WI38 (cell line): Measurements from ENCODE around the gene COPRS.

Experiments
- H3K4me3 ChIP-seq: 2 replicates; pipeline ENCODE4 v1.5.1; 2011; ENCODE audit warnings: low read depth, mild to moderate bottlenecking, control low read depth, low read length
- CTCF ChIP-seq: IDR thresholded peaks from 2 replicates; pipeline ENCODE4 v1.5.1; 2012; ENCODE audit warnings: low read depth, mild to moderate bottlenecking, control low read depth, low read length

Gene COPRS

GRCh38 chr17:31858642-31859486 lies at the start of gene COPRS:
Gene COPRS (minus strand): TSS chr17:31859244. CDS start chr17:31859199, 45 bp downstream.
- TF ChIP-seq CTCF, result no peak
- H3K4me3 ChIP-seq, result peak within 1 kb of the TSS; percentile 74

GRCh38 chr17:31908386-31908785 lies 49.3 kb upstream of the COPRS start:
- no peak for TF ChIP-seq CTCF
- no peak overlapping the region for H3K4me3 ChIP-seq

- TF ChIP-seq CTCF, result no peak
- no peak overlapping the region for H3K4me3 ChIP-seq
Observed at GRCh38 chr17:31907342-31907962, 48.4 kb upstream of the COPRS start.

- H3K4me3 ChIP-seq, result no peak overlapping the region
- TF ChIP-seq CTCF, result no peak
Observed at GRCh38 chr17:31903401-31903800, 44.4 kb upstream of the COPRS start.

GRCh38 chr17:31902693-31903092 lies 43.6 kb upstream of the COPRS start:
- no peak overlapping the region for H3K4me3 ChIP-seq
- no peak for TF ChIP-seq CTCF

GRCh38 chr17:31900877-31901276 lies 41.8 kb upstream of the COPRS start:
- H3K4me3 ChIP-seq, result peak overlapping the region; percentile 95
- no peak for TF ChIP-seq CTCF

- H3K4me3 ChIP-seq, result no peak overlapping the region
- TF ChIP-seq CTCF, result no peak
Observed at GRCh38 chr17:31888124-31888523, 29.1 kb upstream of the COPRS start.
